Colonic mucosa (tissue), 4 donors: ENCODE measurements around the gene TRIM68. TPM values are rescaled to one million over a fixed set of nuclear protein-coding genes. Genes with fewer than 3 reads are reported as not detected.
A peak's percentile ranks its signal among the peaks of the same experiment; 100 is the strongest.

Source experiments
- DNase-seq: peaks from one replicate; pipeline ENCODE4 v3.0.0-alpha.2; 2020
- H3K27ac ChIP-seq: fragments of 200-600 bp; one replicate; pipeline ENCODE4 v1.8.0; 2021
- H3K27me3 ChIP-seq: fragments of 200-600 bp; one replicate; pipeline ENCODE4 v1.8.0; 2021
- H3K36me3 ChIP-seq: fragments of 200-600 bp; one replicate; pipeline ENCODE4 v1.8.0; 2021
- H3K4me1 ChIP-seq: fragments of 200-600 bp; one replicate; pipeline ENCODE4 v1.8.0; 2021; ENCODE audit warnings: mild to moderate bottlenecking
- H3K4me3 ChIP-seq: fragments of 200-600 bp; one replicate; pipeline ENCODE4 v1.8.0; 2021
- H3K9ac ChIP-seq, 2 donors: one replicate each; pipeline ENCODE4 v1.7.0; 2013; ENCODE audit warnings: control low read depth in 2 of 2, low read depth in 2 of 2, low read length in 2 of 2
- H3K9me3 ChIP-seq: fragments of 200-600 bp; one replicate; pipeline ENCODE4 v1.8.0; 2021
- CTCF ChIP-seq: fragments of 200-600 bp; IDR thresholded peaks from one replicate; pipeline ENCODE4 v1.8.0; 2022; ENCODE audit warnings: antibody characterized with exemption, mild to moderate bottlenecking
- intact Hi-C: fragments of 100-400 bp; cut with DNase I; formaldehyde crosslinking; loops from one replicate; pipeline ENCODE4 v1.14.1; 2022
- total RNA-seq, 2 donors: library from RNA; stranded (reverse); fragmentation: NEBNext Ultra II Directional in 1 of 2; extraction: Animal tissue kit (Norgen Biotek cat#: 25700) in 1 of 2; gene quantifications; one replicate each; pipeline ENCODE4 v1.2.1, GENCODE V29; 2021
- donor health status: healthy.
- donor health status: DM: no; HTN: no; CAD: no.
- donor health status: DM: no; HTN: no; CAD: no.

Gene TRIM68
- total RNA-seq, 2 donors from 2014 or later, result 13.9 to 20.0 TPM

GRCh38 chr11:4578624-4579023 is 29.4 kb downstream of the TRIM68 start:
- no peak overlapping the region for H3K4me3 ChIP-seq
- no peaks in the 10 kb centered on the region for H3K9me3 ChIP-seq
- DNase-seq, result no peak
- H3K36me3 ChIP-seq, result no peaks in the 10 kb centered on the region
- no peak overlapping the region for H3K27ac ChIP-seq
- no peak for TF ChIP-seq CTCF
- no peak overlapping the region for H3K9ac ChIP-seq
- H3K4me1 ChIP-seq, result no peaks in the 10 kb centered on the region
- intact Hi-C loops, result no loop called here
- no peaks in the 10 kb centered on the region for H3K27me3 ChIP-seq

GRCh38 chr11:4577761-4578160 is 30.3 kb downstream of the TRIM68 start:
- H3K9me3 ChIP-seq, result no peaks in the 10 kb centered on the region
- no peaks in the 10 kb centered on the region for H3K36me3 ChIP-seq
- no peak overlapping the region for H3K9ac ChIP-seq
- no peaks in the 10 kb centered on the region for H3K27me3 ChIP-seq
- DNase-seq, result peak; percentile 33
- H3K27ac ChIP-seq, result no peak overlapping the region
- no peak overlapping the region for H3K4me3 ChIP-seq
- TF ChIP-seq CTCF, result no peak
- intact Hi-C loops, result no loop called here
- H3K4me1 ChIP-seq, result no peaks in the 10 kb centered on the region

GRCh38 chr11:4576880-4577279 is 31.2 kb downstream of the TRIM68 start:
- Histone ChIP-seq H3K9me3 (no peaks in the 10 kb centered on the region), H3K4me1 (no peaks in the 10 kb centered on the region), H3K36me3 (no peaks in the 10 kb centered on the region), H3K4me3 (no peak overlapping the region), H3K27me3 (no peaks in the 10 kb centered on the region), H3K9ac (no peak overlapping the region), H3K27ac (no peak overlapping the region)
- TF ChIP-seq CTCF, result no peak
- no peak for DNase-seq
- intact Hi-C loops, result no loop called here

GRCh38 chr11:4569075-4569474 is 39.0 kb downstream of the TRIM68 start:
- Histone ChIP-seq H3K36me3 (no peaks in the 10 kb centered on the region), H3K4me1 (no peaks in the 10 kb centered on the region), H3K4me3 (no peak overlapping the region), H3K9me3 (no peaks in the 10 kb centered on the region), H3K27ac (no peak overlapping the region), H3K9ac (no peak overlapping the region), H3K27me3 (no peaks in the 10 kb centered on the region)
- no peak for DNase-seq
- intact Hi-C loops, result no loop called here
- TF ChIP-seq CTCF, result no peak

- H3K9me3 ChIP-seq, result no peaks in the 10 kb centered on the region
- DNase-seq, result no peak
These were observed 42.7 kb downstream of the TRIM68 start for GRCh38 chr11:4565371-4565770.

More at GRCh38 chr11:4565371-4565770, 42.7 kb downstream of the TRIM68 start:
- no peak for TF ChIP-seq CTCF
- H3K9ac ChIP-seq, result no peak overlapping the region
- intact Hi-C loops, result no loop called here
- no peaks in the 10 kb centered on the region for H3K36me3 ChIP-seq
- no peaks in the 10 kb centered on the region for H3K27me3 ChIP-seq
- H3K4me3 ChIP-seq, result no peak overlapping the region
- no peak overlapping the region for H3K27ac ChIP-seq
- no peaks in the 10 kb centered on the region for H3K4me1 ChIP-seq
